IMR-90 (cell line): ENCODE data around the gene ARHGEF38. TPM values are rescaled to one million over a fixed set of nuclear protein-coding genes. Genes with fewer than 3 reads are reported as not detected.

Experiments
- ATAC-seq: fragments of 200-7000 bp; cut with Tn5 transposase; 2 replicates; pipeline ENCODE4 v1.9.1; 2020; ENCODE audit warnings: low read depth, mild to moderate bottlenecking, moderate library complexity
- BruUV-seq: library from RNA; stranded (reverse); fragments of 400-500 nt; replicated peaks from 2 replicates; lab custom pipeline; 2021; lab: Mats Ljungman, UMichigan
- CTCF ChIA-PET: fragments of 300-600 bp; formaldehyde crosslinking; extraction: SDS; loops from one replicate; lab custom pipeline; 2021; ENCODE audit warnings: antibody characterized with exemption; lab: Yijun Ruan, JAX
- POLR2A ChIA-PET: fragments of 300-600 bp; sonication (Branson Sonifier 250); formaldehyde crosslinking; loops from one replicate; lab custom pipeline; 2022; ENCODE audit warnings: antibody characterized with exemption; ENCODE audit not compliant: unreplicated experiment; lab: Charles Lee
- DNase-seq: peaks from one replicate; pipeline ENCODE4 v3.0.0; 2013
- H2AFZ ChIP-seq: replicated peaks from 2 replicates; pipeline ENCODE3; 2013; ENCODE audit warnings: low read length, mild to moderate bottlenecking; ENCODE audit not compliant: poor library complexity
- H2AK5ac ChIP-seq: 2 replicates; pipeline ENCODE4 v1.6.1; 2013; ENCODE audit warnings: low read depth, low read length, inconsistent platforms
- H2AK9ac ChIP-seq: replicated peaks from 2 replicates; pipeline ENCODE3; 2013; ENCODE audit warnings: mild to moderate bottlenecking, low read depth, low read length, moderate library complexity; ENCODE audit not compliant: poor library complexity
- H2BK120ac ChIP-seq: 2 replicates; pipeline ENCODE4 v1.6.1; 2013; ENCODE audit warnings: low read depth, low read length, inconsistent platforms
- H2BK15ac ChIP-seq: 3 replicates; pipeline ENCODE4 v1.6.1; 2013; ENCODE audit warnings: low read depth, low read length, inconsistent platforms
- H2BK20ac ChIP-seq: 2 replicates; pipeline ENCODE4 v1.6.1; 2013; ENCODE audit warnings: low read depth, mild to moderate bottlenecking, inconsistent platforms, low read length, moderate library complexity
- H2BK5ac ChIP-seq: 2 replicates; pipeline ENCODE4 v1.6.1; 2013; ENCODE audit warnings: mild to moderate bottlenecking, low read depth, low read length, inconsistent platforms; ENCODE audit not compliant: poor library complexity, severe bottlenecking
- H3K14ac ChIP-seq: replicated peaks from 2 replicates; pipeline ENCODE4 v1.6.1; 2013; ENCODE audit warnings: low read depth, low read length, inconsistent platforms
- H3K18ac ChIP-seq: 2 replicates; pipeline ENCODE4 v1.6.1; 2013; ENCODE audit warnings: low read depth, low read length, control low read depth
- H3K23ac ChIP-seq: 2 replicates; pipeline ENCODE4 v1.6.1; 2013; ENCODE audit warnings: low read depth, low read length, inconsistent platforms
- H3K27ac ChIP-seq: 2 replicates; pipeline ENCODE4 v1.5.1; 2013; ENCODE audit warnings: mild to moderate bottlenecking, control low read depth, low read length; ENCODE audit not compliant: insufficient read depth
- H3K27me3 ChIP-seq: 2 replicates; pipeline ENCODE4 v1.6.1; 2013; ENCODE audit warnings: low read length; ENCODE audit not compliant: control insufficient read depth, insufficient read depth
- H3K36me3 ChIP-seq: 2 replicates; pipeline ENCODE4 v1.6.1; 2013; ENCODE audit warnings: low read length, mixed read lengths; ENCODE audit not compliant: control insufficient read depth, insufficient read depth
- H3K4ac ChIP-seq: 2 replicates; pipeline ENCODE4 v1.6.1; 2013; ENCODE audit warnings: low read depth, low read length, inconsistent platforms
- H3K4me1 ChIP-seq: 2 replicates; pipeline ENCODE4 v1.6.1; 2013; ENCODE audit warnings: low read length, mixed read lengths; ENCODE audit not compliant: control insufficient read depth, insufficient read depth
- H3K4me2 ChIP-seq: 2 replicates; pipeline ENCODE4 v1.6.1; 2013; ENCODE audit warnings: low read depth, mild to moderate bottlenecking, control low read depth, low read length, moderate library complexity
- H3K4me3 ChIP-seq: 2 replicates; pipeline ENCODE4 v1.5.1; 2013; ENCODE audit warnings: low read depth, mild to moderate bottlenecking, control low read depth, low read length, moderate library complexity; ENCODE audit not compliant: insufficient read depth
- H3K56ac ChIP-seq: 2 replicates; pipeline ENCODE4 v1.6.1; 2013; ENCODE audit warnings: low read length, inconsistent platforms; ENCODE audit not compliant: insufficient read depth; ENCODE audit errors: extremely low read depth
- H3K79me1 ChIP-seq, 2 experiments: 2 replicates each; pipeline ENCODE4 v1.6.1; 2013; ENCODE audit warnings: low read length in 2 of 2, inconsistent platforms in 1 of 2, low read depth in 1 of 2
- H3K9ac ChIP-seq: 2 replicates; pipeline ENCODE4 v1.6.1; 2013; ENCODE audit warnings: low read depth, low read length, control low read depth
- H3K9me1 ChIP-seq: 2 replicates; pipeline ENCODE4 v1.6.1; 2013; ENCODE audit warnings: low read length, inconsistent platforms; ENCODE audit not compliant: insufficient read depth
- H3K9me3 ChIP-seq: 2 replicates; pipeline ENCODE4 v1.6.1; 2013; ENCODE audit warnings: low read length; ENCODE audit not compliant: control insufficient read depth, insufficient read depth
- H4K20me1 ChIP-seq: 2 replicates; pipeline ENCODE4 v1.6.1; 2013; ENCODE audit warnings: low read length, inconsistent platforms; ENCODE audit not compliant: insufficient read depth
- H4K5ac ChIP-seq: 2 replicates; pipeline ENCODE4 v1.6.1; 2013; ENCODE audit warnings: mild to moderate bottlenecking, low read depth, low read length, control low read depth
- H4K8ac ChIP-seq, 2 experiments: 2 replicates each; pipeline ENCODE4 v1.6.1; 2013; ENCODE audit warnings: low read depth in 2 of 2, low read length in 2 of 2, control low read depth in 1 of 2, inconsistent platforms in 1 of 2
- H4K91ac ChIP-seq: 2 replicates; pipeline ENCODE4 v1.6.1; 2013; ENCODE audit warnings: low read depth, low read length, inconsistent platforms; ENCODE audit not compliant: insufficient read depth
- WGBS, 2 experiments: methylation state at CpG; one replicate each; pipeline versions ENCODE4 v1.1.5 to v1.1.7; 2013; ENCODE audit warnings: missing lambda C conversion rate in 2 of 2; ENCODE audit not compliant: insufficient read length in 1 of 2; ENCODE audit errors: extremely low coverage in 2 of 2; 5-methylcytosine and 5-hydroxymethylcytosine counted together
- dilution Hi-C: fragments of 300-500 bp; cut with HindIII; formaldehyde crosslinking; loops from one replicate; pipeline ENCODE4 v1.14.3; 2018; ENCODE audit warnings: low sequenced_read_pairs; ENCODE audit not compliant: unreplicated experiment
- in situ Hi-C: fragments of 300-500 bp; cut with MboI; formaldehyde crosslinking; loops from 3 replicates; pipeline ENCODE4 v1.14.3; 2019; ENCODE audit warnings: low sequenced_read_pairs, inconsistent platforms, mixed read lengths
- intact Hi-C: fragments of 100-400 bp; cut with micrococcal nuclease; formaldehyde crosslinking; loops from 2 replicates; pipeline ENCODE4 v1.10.0; 2022
- polyA plus RNA-seq, 3 experiments: library from polyadenylated mRNA; depleted of rRNA; stranded (reverse); fragments of >200 nt; gene quantifications; 2 replicates each; pipeline ENCODE4 v1.2.3, GENCODE V29; 2012; ENCODE audit warnings: low replicate concordance in 1 of 3
- total RNA-seq: library from RNA; depleted of rRNA; stranded (reverse); fragments of >200 nt; gene quantifications from 2 replicates; pipeline ENCODE4 v1.2.3, GENCODE V29; 2012
- TF ChIP-seq, protein P1 (sequence below): conservative IDR thresholded peaks from 2 replicates; pipeline ENCODE4 v1.5.1; 2012; ENCODE audit warnings: mild to moderate bottlenecking, low read depth, low read length, improper control_type of control experiment

ARHGEF38 gene
- total and polyA plus RNA-seq, 2 of the 4 experiments (the other 2 are of a cell fraction), result not detected

DNA sequence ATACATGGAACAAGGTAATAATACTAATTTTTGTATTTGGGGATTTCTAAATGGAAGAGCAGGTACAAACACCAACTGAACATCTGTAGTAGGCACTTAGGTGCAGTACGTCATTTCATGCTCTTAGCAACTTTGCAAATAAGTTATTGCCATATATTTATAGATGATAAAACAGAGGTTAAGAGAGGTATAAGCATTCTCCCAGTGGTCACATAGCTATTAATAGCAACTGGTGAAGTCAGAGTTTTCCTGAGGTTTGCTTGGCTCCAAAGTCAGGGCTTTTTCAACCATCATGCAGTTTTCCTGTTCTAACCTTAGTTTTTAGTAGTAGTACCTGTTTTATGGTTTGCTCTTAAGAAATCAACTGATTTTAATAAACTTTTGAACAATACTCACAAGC, 10.9 kb downstream of the ARHGEF38 start:
- Histone ChIP-seq H3K9ac (no peak overlapping the region), H4K5ac (no peak overlapping the region), H3K4me3 (no peak overlapping the region), H4K20me1 (no peaks in the 10 kb centered on the region), H3K4me1 (no peaks in the 10 kb centered on the region), H3K9me1 (no peaks in the 10 kb centered on the region), H3K79me1 (no peaks in the 10 kb centered on the region), H3K56ac (no peak overlapping the region), H3K18ac (no peak overlapping the region), H3K23ac (no peak overlapping the region), H3K4me2 (no peak overlapping the region), H3K36me3 (no peaks in the 10 kb centered on the region), H2BK120ac (no peak overlapping the region), H4K91ac (no peak overlapping the region), H3K9me3 (no peaks in the 10 kb centered on the region), H4K8ac (no peak overlapping the region), H3K4ac (no peak overlapping the region), H2AFZ (no peak overlapping the region), H2AK9ac (no peak overlapping the region), H3K27ac (no peak overlapping the region), H3K14ac (no peak overlapping the region), H2BK20ac (no peak overlapping the region), H3K27me3 (no peaks in the 10 kb centered on the region), H2AK5ac (no peak overlapping the region), H2BK5ac (no peak overlapping the region), H2BK15ac (no peak overlapping the region)
- intact Hi-C loops (no loop called here), in situ Hi-C loops (no loop called here), dilution Hi-C loops (no loop called here)
- TF ChIP-seq, protein P1, sequence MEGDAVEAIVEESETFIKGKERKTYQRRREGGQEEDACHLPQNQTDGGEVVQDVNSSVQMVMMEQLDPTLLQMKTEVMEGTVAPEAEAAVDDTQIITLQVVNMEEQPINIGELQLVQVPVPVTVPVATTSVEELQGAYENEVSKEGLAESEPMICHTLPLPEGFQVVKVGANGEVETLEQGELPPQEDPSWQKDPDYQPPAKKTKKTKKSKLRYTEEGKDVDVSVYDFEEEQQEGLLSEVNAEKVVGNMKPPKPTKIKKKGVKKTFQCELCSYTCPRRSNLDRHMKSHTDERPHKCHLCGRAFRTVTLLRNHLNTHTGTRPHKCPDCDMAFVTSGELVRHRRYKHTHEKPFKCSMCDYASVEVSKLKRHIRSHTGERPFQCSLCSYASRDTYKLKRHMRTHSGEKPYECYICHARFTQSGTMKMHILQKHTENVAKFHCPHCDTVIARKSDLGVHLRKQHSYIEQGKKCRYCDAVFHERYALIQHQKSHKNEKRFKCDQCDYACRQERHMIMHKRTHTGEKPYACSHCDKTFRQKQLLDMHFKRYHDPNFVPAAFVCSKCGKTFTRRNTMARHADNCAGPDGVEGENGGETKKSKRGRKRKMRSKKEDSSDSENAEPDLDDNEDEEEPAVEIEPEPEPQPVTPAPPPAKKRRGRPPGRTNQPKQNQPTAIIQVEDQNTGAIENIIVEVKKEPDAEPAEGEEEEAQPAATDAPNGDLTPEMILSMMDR, result no peak
- DNase-seq, result no peak
- ATAC-seq, result no peak
- no TSS peak for BruUV-seq
- ChIA-PET POLR2A (no interaction called here), CTCF (no interaction called here)
- WGBS, 2 experiments, result no CpG with 5 or more reads among the region's 1 CpG
